OCI-LY7 (cell line): Measurements from ENCODE around the gene FLVCR2. TPM values are rescaled to one million over a fixed set of nuclear protein-coding genes. Genes with fewer than 3 reads are reported as not detected.
"Not testable (repeated sequence)": the region's sequence is repeated elsewhere in the genome, so short reads cannot be mapped to it uniquely, and the experiment has no call there.

Experiments used
- BruUV-seq: library from RNA; stranded (reverse); fragments of 400-500 nt; replicated peaks from 2 replicates; lab custom pipeline; 2021; lab: Mats Ljungman, UMichigan
- CTCF ChIA-PET: fragments of 300-600 bp; sonication (Branson Sonifier 250); formaldehyde crosslinking; loops from one replicate; lab custom pipeline; 2022; ENCODE audit warnings: antibody characterized with exemption; ENCODE audit not compliant: unreplicated experiment; lab: Charles Lee
- POLR2A ChIA-PET: fragments of 300-600 bp; sonication (Branson Sonifier 250); formaldehyde crosslinking; loops from one replicate; lab custom pipeline; 2022; ENCODE audit warnings: antibody characterized with exemption; lab: Charles Lee
- DNase-seq: peaks from one replicate; pipeline ENCODE4 v3.0.0-alpha.2; 2015; ENCODE audit warnings: low spot score
- H2AFZ ChIP-seq: fragments of 200-600 bp; sonication (generic), shearing (Covaris generic); 2 replicates; pipeline ENCODE4 v1.6.1; 2014; ENCODE audit warnings: mild to moderate bottlenecking, antibody characterized with exemption, low read length, moderate library complexity
- H3K27ac ChIP-seq: fragments of 200-600 bp; sonication (generic); 2 replicates; pipeline ENCODE4 v1.5.1; 2014; ENCODE audit warnings: mixed run types, low read depth, mild to moderate bottlenecking, moderate library complexity, low read length, inconsistent platforms; ENCODE audit not compliant: poor library complexity, severe bottlenecking
- H3K36me3 ChIP-seq: fragments of 200-600 bp; sonication (generic); 2 replicates; pipeline ENCODE4 v1.6.1; 2014; ENCODE audit warnings: mild to moderate bottlenecking, antibody characterized with exemption, low read length, moderate library complexity, mixed read lengths; ENCODE audit not compliant: insufficient read depth
- H3K4me1 ChIP-seq: fragments of 200-600 bp; sonication (generic); 2 replicates; pipeline ENCODE4 v1.5.1; 2014; ENCODE audit warnings: mild to moderate bottlenecking, low read length; ENCODE audit not compliant: insufficient read depth, poor library complexity, severe bottlenecking
- H3K4me2 ChIP-seq: fragments of 200-600 bp; sonication (generic); 2 replicates; pipeline ENCODE4 v1.6.1; 2014; ENCODE audit warnings: mild to moderate bottlenecking, low read length
- H3K4me3 ChIP-seq: fragments of 200-600 bp; sonication (generic); 2 replicates; pipeline ENCODE4 v1.5.1; 2014; ENCODE audit warnings: mild to moderate bottlenecking, low read depth, low read length; ENCODE audit not compliant: poor library complexity, severe bottlenecking
- H3K79me2 ChIP-seq: fragments of 200-600 bp; sonication (generic); 2 replicates; pipeline ENCODE4 v1.6.1; 2016; ENCODE audit warnings: low read depth, mild to moderate bottlenecking, low read length, moderate library complexity, mixed read lengths; ENCODE audit not compliant: insufficient read depth
- H3K9me2 ChIP-seq: fragments of 200-600 bp; sonication (generic); 2 replicates; pipeline ENCODE4 v1.6.1; 2016; ENCODE audit warnings: mild to moderate bottlenecking, low read length, mixed read lengths; ENCODE audit not compliant: insufficient read depth
- H3K9me3 ChIP-seq: fragments of 200-600 bp; sonication (generic); 2 replicates; pipeline ENCODE4 v1.6.1; 2014; ENCODE audit warnings: mild to moderate bottlenecking, mixed run types, low read length, mixed read lengths
- H4K20me1 ChIP-seq: fragments of 200-600 bp; sonication (generic); 2 replicates; pipeline ENCODE4 v1.6.1; 2014; ENCODE audit warnings: mild to moderate bottlenecking, antibody characterized with exemption, low read length, moderate library complexity, mixed read lengths; ENCODE audit not compliant: insufficient read depth
- CTCF ChIP-seq: fragments of 200-600 bp; sonication (generic); conservative IDR thresholded peaks from 2 replicates; pipeline ENCODE4 v1.5.1; 2014; ENCODE audit warnings: mild to moderate bottlenecking, antibody characterized with exemption, low read length, moderate library complexity, mixed read lengths
- EZH2phosphoT487 ChIP-seq: fragments of 200-600 bp; sonication (generic); IDR thresholded peaks from 2 replicates; pipeline ENCODE4 v1.6.1; 2018; ENCODE audit warnings: low read depth, borderline replicate concordance, mild to moderate bottlenecking, mixed run types, antibody characterized with exemption, low read length, moderate library complexity, mixed read lengths
- intact Hi-C: fragments of 100-400 bp; cut with micrococcal nuclease; formaldehyde crosslinking; loops from one replicate; pipeline ENCODE4 v1.10.0; 2022; ENCODE audit not compliant: unreplicated experiment
- small RNA-seq: library from RNA; depleted of rRNA; stranded (forward); fragments of <200 nt; gene quantifications from one replicate; pipeline ENCODE3, GENCODE V24; 2014
- total RNA-seq, 2 experiments: library from RNA; depleted of rRNA in 1 of 2; stranded (reverse); fragments of >200 nt in 1 of 2; shearing (Covaris generic) in 1 of 2; gene quantifications; 2 replicates each; pipeline ENCODE4 v1.2.3, GENCODE V29; 2014 to 2022

Gene FLVCR2
- total RNA-seq, 2 experiments from 2014 or later, result not detected

GRCh38 chr14:75690010-75690409, 111.6 kb downstream of the FLVCR2 start:
- no peak overlapping the region for H2AFZ ChIP-seq
- DNase-seq, result no peak
- CTCF ChIA-PET, result no interaction called here
- POLR2A ChIA-PET, result no interaction called here
- H4K20me1 ChIP-seq, result no peaks in the 10 kb centered on the region
- no peaks in the 10 kb centered on the region for H3K9me3 ChIP-seq
- no TSS peak for BruUV-seq
- no peak overlapping the region for H3K4me2 ChIP-seq
- H3K79me2 ChIP-seq, result no peaks in the 10 kb centered on the region
- no peaks in the 10 kb centered on the region for H3K4me1 ChIP-seq
- intact Hi-C loops, result no loop called here
- no peak overlapping the region for H3K4me3 ChIP-seq
- TF ChIP-seq EZH2phosphoT487, result no peak
- TF ChIP-seq CTCF, result no peak
- no peaks in the 10 kb centered on the region for H3K9me2 ChIP-seq
- peaks cover 57% of the 10 kb centered on the region for H3K36me3 ChIP-seq
- no peak overlapping the region for H3K27ac ChIP-seq

GRCh38 chr14:75695025-75695424, 116.6 kb downstream of the FLVCR2 start:
- peaks cover 87% of the 10 kb centered on the region for H3K36me3 ChIP-seq
- H4K20me1 ChIP-seq, H3K27ac ChIP-seq, H3K4me3 ChIP-seq, H3K9me3 ChIP-seq, H2AFZ ChIP-seq, H3K9me2 ChIP-seq, H3K4me1 ChIP-seq, H3K79me2 ChIP-seq, H3K4me2 ChIP-seq, CTCF ChIA-PET, DNase-seq, intact Hi-C loops, BruUV-seq: not testable (repeated sequence)
- POLR2A ChIA-PET, result interaction anchor here (0.7 kb wide), 1 partner anchor 21 kb away, joined by 3 read pairs; no protein-coding TSS in a partner anchor

- H3K4me2 ChIP-seq, result no peak overlapping the region
- H3K79me2 ChIP-seq, result no peaks in the 10 kb centered on the region
- TF ChIP-seq EZH2phosphoT487 (no peak), CTCF (no peak)
- no peak overlapping the region for H2AFZ ChIP-seq
- H3K9me3 ChIP-seq, result no peaks in the 10 kb centered on the region
- peaks cover 88% of the 10 kb centered on the region for H3K36me3 ChIP-seq
- ChIA-PET POLR2A (interaction anchor here (0.9 kb wide), 1 partner anchor 13 kb away, joined by 3 read pairs; no protein-coding TSS in a partner anchor), CTCF (no interaction called here)
- no peak overlapping the region for H3K27ac ChIP-seq
- H3K4me1 ChIP-seq, result no peaks in the 10 kb centered on the region
- DNase-seq, result no peak
- BruUV-seq, result no TSS peak
- H4K20me1 ChIP-seq, result no peaks in the 10 kb centered on the region
- no peak overlapping the region for H3K4me3 ChIP-seq
- intact Hi-C loops, result no loop called here
- H3K9me2 ChIP-seq, result no peaks in the 10 kb centered on the region
These were observed 119.0 kb downstream of the FLVCR2 start for GRCh38 chr14:75697386-75697785.

Small RNA genes within 50 kb of the gene (small RNA-seq; reads per million reads assigned to genes)
- 3.1 reads per million, percentile 86 among the genes with 10 or more reads in this experiment for gene RNA5SP387

Other genes starting within 250 kb of the FLVCR2 start
- gene JDP2, start 150.6 kb upstream of the FLVCR2 start, total RNA-seq (2014; rRNA removed; shearing (Covaris generic)), result 53.7 and 62.7 TPM in 2 replicates
- gene JDP2, start 150.6 kb upstream of the FLVCR2 start, total RNA-seq (2022), result 44.5 and 45.7 TPM in 2 replicates
- gene BATF, start 56.2 kb upstream of the FLVCR2 start, total RNA-seq (2014; rRNA removed; shearing (Covaris generic)), result 0.98 and 5.3 TPM in 2 replicates
- gene BATF, start 56.2 kb upstream of the FLVCR2 start, total RNA-seq (2022), result 1.1 and 1.5 TPM in 2 replicates
- 9.8 and 10.6 TPM in 2 replicates for gene ERG28, start 82.3 kb downstream of the FLVCR2 start, total RNA-seq (2014; rRNA removed; shearing (Covaris generic))
- gene ERG28, start 82.3 kb downstream of the FLVCR2 start, total RNA-seq (2022), result 22.8 and 24.0 TPM in 2 replicates
- gene TTLL5, start 82.6 kb downstream of the FLVCR2 start, total RNA-seq (2014; rRNA removed; shearing (Covaris generic)), result 34.3 and 37.4 TPM in 2 replicates
- 52.7 and 55.6 TPM in 2 replicates for gene TTLL5, start 82.6 kb downstream of the FLVCR2 start, total RNA-seq (2022)